Panc1 (cell line): ENCODE data around the gene SMAP2. TPM values are rescaled to one million over a fixed set of nuclear protein-coding genes. Genes with fewer than 3 reads are reported as not detected.

ENCODE experiments used
- ATAC-seq: fragments of 200-7000 bp; cut with Tn5 transposase; 2 replicates; pipeline ENCODE4 v1.9.1; 2020; ENCODE audit warnings: mild to moderate bottlenecking, moderate library complexity
- BruUV-seq: library from RNA; stranded (reverse); fragments of 400-500 nt; replicated peaks from 2 replicates; lab custom pipeline; 2021; lab: Mats Ljungman, UMichigan
- CTCF ChIA-PET: fragments of 300-600 bp; sonication (Branson Sonifier 250); formaldehyde crosslinking; loops from one replicate; lab custom pipeline; 2022; ENCODE audit warnings: antibody characterized with exemption; lab: Charles Lee
- POLR2A ChIA-PET: fragments of 300-600 bp; sonication (Branson Sonifier 250); formaldehyde crosslinking; loops from one replicate; lab custom pipeline; 2022; ENCODE audit warnings: antibody characterized with exemption; lab: Charles Lee
- DNase-seq: peaks from one replicate; pipeline ENCODE4 v3.0.0-alpha.2; 2010; ENCODE audit warnings: low read depth, low spot score
- H3K27ac ChIP-seq: 2 replicates; pipeline ENCODE4 v1.5.1; 2011; ENCODE audit warnings: mild to moderate bottlenecking, low read length, inconsistent platforms
- H3K27me3 ChIP-seq: fragments of 200-500 bp; sonication (Bioruptor generic); 2 replicates; pipeline ENCODE4 v1.6.0; 2014; ENCODE audit warnings: low read length, inconsistent platforms; ENCODE audit not compliant: control insufficient read depth, insufficient read depth
- H3K36me3 ChIP-seq: fragments of 200-500 bp; sonication (Bioruptor generic); 2 replicates; pipeline ENCODE4 v1.5.1; 2014; ENCODE audit warnings: inconsistent platforms, mild to moderate bottlenecking, low read length, moderate library complexity; ENCODE audit not compliant: control insufficient read depth, insufficient read depth
- H3K4me1 ChIP-seq: 2 replicates; pipeline ENCODE4 v1.5.1; 2011; ENCODE audit warnings: inconsistent platforms, mild to moderate bottlenecking, low read length, moderate library complexity; ENCODE audit not compliant: control insufficient read depth, insufficient read depth
- H3K4me3 ChIP-seq, 2 experiments: 2 replicates each; pipeline ENCODE4 v1.5.1; 2011 to 2012; ENCODE audit warnings: low read depth in 2 of 2, low read length in 2 of 2, mild to moderate bottlenecking in 2 of 2, inconsistent platforms in 1 of 2, moderate library complexity in 1 of 2
- H3K9me3 ChIP-seq: fragments of 200-500 bp; sonication (Bioruptor generic); 2 replicates; pipeline ENCODE4 v1.5.1; 2014; ENCODE audit warnings: low read depth, mild to moderate bottlenecking, inconsistent platforms, low read length, moderate library complexity; ENCODE audit not compliant: control insufficient read depth, insufficient read depth
- CTCF ChIP-seq: fragments of 450-650 bp; IDR thresholded peaks from 2 replicates; pipeline ENCODE4 v1.5.1; 2017; ENCODE audit warnings: mild to moderate bottlenecking
- POLR2AphosphoS5 ChIP-seq: IDR thresholded peaks from 2 replicates; pipeline ENCODE4 v1.6.1; 2012; ENCODE audit warnings: mild to moderate bottlenecking, low read depth, low read length, moderate library complexity
- SIN3A ChIP-seq: IDR thresholded peaks from 2 replicates; pipeline ENCODE4 v1.6.1; 2012; ENCODE audit warnings: low read depth, mild to moderate bottlenecking, low read length, moderate library complexity, borderline replicate concordance; ENCODE audit not compliant: insufficient read depth
- TCF7L2 ChIP-seq: IDR thresholded peaks from 2 replicates; pipeline ENCODE4 v1.6.1; 2011; ENCODE audit warnings: mild to moderate bottlenecking, low read depth, low read length, inconsistent platforms
- in situ Hi-C: cut with HindIII; loops from 2 replicates; pipeline ENCODE4 v1.10.0; 2016; ENCODE audit warnings: low sequenced_read_pairs, low pct_unique_long_range_greater_than_20kb
- intact Hi-C: fragments of 100-400 bp; cut with micrococcal nuclease; formaldehyde crosslinking; loops from one replicate; pipeline ENCODE4 v1.10.0; 2022; ENCODE audit not compliant: unreplicated experiment
- total RNA-seq: library from RNA; stranded (reverse); gene quantifications from one replicate; pipeline ENCODE4 v1.2.1, GENCODE V29; 2021; ENCODE audit not compliant: unreplicated experiment
- TF ChIP-seq, protein P1 (sequence below), 2 experiments: IDR thresholded peaks; 2 replicates each; pipeline ENCODE4 v1.6.1; 2011 to 2012; ENCODE audit warnings: low read depth in 2 of 2, control low read depth in 1 of 2, low read length in 1 of 2, mild to moderate bottlenecking in 1 of 2, moderate library complexity in 1 of 2; ENCODE audit not compliant: insufficient read depth in 1 of 2

SMAP2 gene
- total RNA-seq, 1 experiment from 2014 or later, result 21.5 TPM

GRCh38 chr1:40450495-40451237 lies 77.1 kb downstream of the SMAP2 start:
- peak overlapping the region; percentile 82 to 86 for H3K4me3 ChIP-seq
- intact Hi-C loops, result no loop called here
- peak; percentile 64 for ATAC-seq
- H3K4me1 ChIP-seq, result no peaks in the 10 kb centered on the region; the same call in 1 of the 2 replicates
- no peaks in the 10 kb centered on the region for H3K27me3 ChIP-seq
- ChIA-PET POLR2A (no interaction called here), CTCF (interaction anchor here (0.5 kb wide), 1 partner anchor 77 kb away, joined by 3 read pairs; the partner anchor contains the start of gene SMAP2)
- no peaks in the 10 kb centered on the region; the same call in 1 of the 2 replicates for H3K36me3 ChIP-seq
- BruUV-seq, result no TSS peak
- peak; percentile 42 for DNase-seq
- TF ChIP-seq POLR2AphosphoS5 (no peak), SIN3A (0 out of 2 replicates have a peak, but pooled peaks have one; percentile 65)
- in situ Hi-C loops, result no loop called here
- peak overlapping the region; percentile 96 for H3K27ac ChIP-seq
- H3K9me3 ChIP-seq, result peaks cover 38% of the 10 kb centered on the region; the same call in 1 of the 2 replicates

DNA sequence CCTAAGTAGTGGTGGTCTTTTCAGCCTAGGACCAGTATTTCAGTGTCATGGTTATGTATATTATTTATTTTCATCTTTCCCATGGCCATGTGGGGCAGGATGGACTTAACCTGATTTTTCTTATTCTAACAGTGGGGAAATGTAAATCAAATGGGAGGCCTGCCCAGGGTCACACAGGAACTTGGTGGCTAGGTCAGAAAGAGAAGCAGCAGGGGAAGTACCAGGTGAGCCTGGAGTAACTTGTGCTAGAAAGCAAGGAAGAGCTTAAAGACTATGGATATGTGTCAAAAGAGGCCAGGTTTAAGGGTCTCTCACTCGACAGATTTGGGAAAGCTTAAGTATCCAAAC lies 77.7 kb downstream of the SMAP2 start:
- peaks cover 33% of the 10 kb centered on the region; the same call in 1 of the 2 replicates for H3K9me3 ChIP-seq
- no peaks in the 10 kb centered on the region for H3K27me3 ChIP-seq
- no peaks in the 10 kb centered on the region; the same call in 1 of the 2 replicates for H3K36me3 ChIP-seq
- H3K4me1 ChIP-seq, result no peaks in the 10 kb centered on the region; the same call in 1 of the 2 replicates
- in situ Hi-C loops (no loop called here), intact Hi-C loops (no loop called here)
- 0 out of 2 replicates have a peak, but pooled peaks have one; percentile 9 for TF ChIP-seq SIN3A
- no peak for TF ChIP-seq POLR2AphosphoS5
- no peak for TF ChIP-seq CTCF
- TF ChIP-seq, protein P1, sequence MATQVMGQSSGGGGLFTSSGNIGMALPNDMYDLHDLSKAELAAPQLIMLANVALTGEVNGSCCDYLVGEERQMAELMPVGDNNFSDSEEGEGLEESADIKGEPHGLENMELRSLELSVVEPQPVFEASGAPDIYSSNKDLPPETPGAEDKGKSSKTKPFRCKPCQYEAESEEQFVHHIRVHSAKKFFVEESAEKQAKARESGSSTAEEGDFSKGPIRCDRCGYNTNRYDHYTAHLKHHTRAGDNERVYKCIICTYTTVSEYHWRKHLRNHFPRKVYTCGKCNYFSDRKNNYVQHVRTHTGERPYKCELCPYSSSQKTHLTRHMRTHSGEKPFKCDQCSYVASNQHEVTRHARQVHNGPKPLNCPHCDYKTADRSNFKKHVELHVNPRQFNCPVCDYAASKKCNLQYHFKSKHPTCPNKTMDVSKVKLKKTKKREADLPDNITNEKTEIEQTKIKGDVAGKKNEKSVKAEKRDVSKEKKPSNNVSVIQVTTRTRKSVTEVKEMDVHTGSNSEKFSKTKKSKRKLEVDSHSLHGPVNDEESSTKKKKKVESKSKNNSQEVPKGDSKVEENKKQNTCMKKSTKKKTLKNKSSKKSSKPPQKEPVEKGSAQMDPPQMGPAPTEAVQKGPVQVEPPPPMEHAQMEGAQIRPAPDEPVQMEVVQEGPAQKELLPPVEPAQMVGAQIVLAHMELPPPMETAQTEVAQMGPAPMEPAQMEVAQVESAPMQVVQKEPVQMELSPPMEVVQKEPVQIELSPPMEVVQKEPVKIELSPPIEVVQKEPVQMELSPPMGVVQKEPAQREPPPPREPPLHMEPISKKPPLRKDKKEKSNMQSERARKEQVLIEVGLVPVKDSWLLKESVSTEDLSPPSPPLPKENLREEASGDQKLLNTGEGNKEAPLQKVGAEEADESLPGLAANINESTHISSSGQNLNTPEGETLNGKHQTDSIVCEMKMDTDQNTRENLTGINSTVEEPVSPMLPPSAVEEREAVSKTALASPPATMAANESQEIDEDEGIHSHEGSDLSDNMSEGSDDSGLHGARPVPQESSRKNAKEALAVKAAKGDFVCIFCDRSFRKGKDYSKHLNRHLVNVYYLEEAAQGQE (IDR thresholded peaks at IDR 0.05; ENCODE audit: insufficient read depth in 1 of 2, low read depth in 2 of 2, low read length in 1 of 2), result no peak
- TF ChIP-seq TCF7L2, result no peak
- POLR2A ChIA-PET, result interaction anchor here (0.6 to 0.8 kb wide), 2 partner anchors 302 to 306 kb away, joined by 3 to 6 read pairs; no protein-coding TSS in a partner anchor
- no peak for ATAC-seq
- DNase-seq, result no peak
- H3K27ac ChIP-seq, result peak overlapping the region; percentile 96
- CTCF ChIA-PET, result no interaction called here
- TSS peak; percentile 77 for BruUV-seq
- peak overlapping the region; percentile 82 to 86 for H3K4me3 ChIP-seq

GRCh38 chr1:40454873-40455272 lies 81.3 kb downstream of the SMAP2 start:
- in situ Hi-C loops, result no loop called here
- no TSS peak for BruUV-seq

More at GRCh38 chr1:40454873-40455272, 81.3 kb downstream of the SMAP2 start:
- POLR2A ChIA-PET, result no interaction called here
- H3K27me3 ChIP-seq, result no peaks in the 10 kb centered on the region
- H3K4me1 ChIP-seq, result no peaks in the 10 kb centered on the region
- H3K36me3 ChIP-seq, result peaks cover 5% of the 10 kb centered on the region
- DNase-seq (no peak), ATAC-seq (no peak)
- H3K9me3 ChIP-seq, result peaks cover 56% of the 10 kb centered on the region
- CTCF ChIA-PET, result no interaction called here
- H3K27ac ChIP-seq, result no peak overlapping the region
- no peak overlapping the region for H3K4me3 ChIP-seq
- intact Hi-C loops, result no loop called here
- TF ChIP-seq CTCF (no peak), SIN3A (no peak), POLR2AphosphoS5 (no peak), TCF7L2 (no peak)
- TF ChIP-seq, protein P1 (IDR thresholded peaks at IDR 0.05; ENCODE audit: insufficient read depth in 1 of 2, low read depth in 2 of 2, low read length in 1 of 2), result no peak
